ENCODE results near the gene ALDH3B2. TPM values are rescaled to one million over a fixed set of nuclear protein-coding genes. Genes with fewer than 3 reads are reported as not detected.

The ALDH3B2 gene
- total RNA-seq, 1 donor from 2014 or later = not detected

DNA sequence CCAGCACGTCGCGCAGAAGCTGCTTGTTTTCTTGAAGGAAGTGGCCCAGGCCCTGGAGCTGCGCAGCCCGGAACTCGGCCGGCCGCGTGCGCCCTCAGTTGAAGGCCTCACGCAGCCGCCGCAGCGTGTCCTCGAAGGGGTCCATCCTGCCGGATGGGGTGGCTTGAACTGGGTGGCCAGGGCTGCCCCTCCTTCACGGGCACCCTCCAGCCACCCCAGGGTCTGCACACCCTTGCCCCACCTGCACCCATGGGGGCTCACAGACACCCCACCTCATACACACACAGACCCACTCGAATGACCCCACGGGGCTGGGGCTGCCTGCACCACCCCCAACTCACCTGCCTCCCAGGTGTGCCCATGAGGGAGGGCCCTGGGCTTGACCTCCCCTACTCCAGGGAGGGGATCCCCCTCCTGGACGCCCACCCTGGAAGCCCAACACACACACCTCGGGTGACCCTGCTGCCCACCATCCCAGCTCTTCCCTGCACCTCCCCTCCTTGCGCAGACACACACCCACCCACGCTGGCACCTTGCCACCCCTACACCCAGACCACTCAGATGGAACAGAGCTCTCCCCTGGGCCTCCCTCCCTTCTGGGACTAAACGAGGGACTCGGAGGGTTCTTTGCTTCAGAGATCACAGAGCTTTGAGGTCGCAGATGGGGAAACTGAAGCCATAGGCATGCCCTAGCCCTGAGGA is 6.8 kb downstream of the ALDH3B2 start:
- no peak for DNase-seq (ENCODE audit: low spot score in 2 of 2)
- TF ChIP-seq, protein P1, sequence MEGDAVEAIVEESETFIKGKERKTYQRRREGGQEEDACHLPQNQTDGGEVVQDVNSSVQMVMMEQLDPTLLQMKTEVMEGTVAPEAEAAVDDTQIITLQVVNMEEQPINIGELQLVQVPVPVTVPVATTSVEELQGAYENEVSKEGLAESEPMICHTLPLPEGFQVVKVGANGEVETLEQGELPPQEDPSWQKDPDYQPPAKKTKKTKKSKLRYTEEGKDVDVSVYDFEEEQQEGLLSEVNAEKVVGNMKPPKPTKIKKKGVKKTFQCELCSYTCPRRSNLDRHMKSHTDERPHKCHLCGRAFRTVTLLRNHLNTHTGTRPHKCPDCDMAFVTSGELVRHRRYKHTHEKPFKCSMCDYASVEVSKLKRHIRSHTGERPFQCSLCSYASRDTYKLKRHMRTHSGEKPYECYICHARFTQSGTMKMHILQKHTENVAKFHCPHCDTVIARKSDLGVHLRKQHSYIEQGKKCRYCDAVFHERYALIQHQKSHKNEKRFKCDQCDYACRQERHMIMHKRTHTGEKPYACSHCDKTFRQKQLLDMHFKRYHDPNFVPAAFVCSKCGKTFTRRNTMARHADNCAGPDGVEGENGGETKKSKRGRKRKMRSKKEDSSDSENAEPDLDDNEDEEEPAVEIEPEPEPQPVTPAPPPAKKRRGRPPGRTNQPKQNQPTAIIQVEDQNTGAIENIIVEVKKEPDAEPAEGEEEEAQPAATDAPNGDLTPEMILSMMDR (IDR thresholded peaks at IDR 0.05) = no peak
- H3K27me3 ChIP-seq = no peaks in the 10 kb centered on the region
- no peak overlapping the region for H3K4me3 ChIP-seq
- intact Hi-C loops (cut with DNase I) = no loop called here
- no peaks in the 10 kb centered on the region for H3K36me3 ChIP-seq
- H3K9me3 ChIP-seq = no peaks in the 10 kb centered on the region
- H3K27ac ChIP-seq = no peak overlapping the region
- no peaks in the 10 kb centered on the region for H3K4me1 ChIP-seq

DNA sequence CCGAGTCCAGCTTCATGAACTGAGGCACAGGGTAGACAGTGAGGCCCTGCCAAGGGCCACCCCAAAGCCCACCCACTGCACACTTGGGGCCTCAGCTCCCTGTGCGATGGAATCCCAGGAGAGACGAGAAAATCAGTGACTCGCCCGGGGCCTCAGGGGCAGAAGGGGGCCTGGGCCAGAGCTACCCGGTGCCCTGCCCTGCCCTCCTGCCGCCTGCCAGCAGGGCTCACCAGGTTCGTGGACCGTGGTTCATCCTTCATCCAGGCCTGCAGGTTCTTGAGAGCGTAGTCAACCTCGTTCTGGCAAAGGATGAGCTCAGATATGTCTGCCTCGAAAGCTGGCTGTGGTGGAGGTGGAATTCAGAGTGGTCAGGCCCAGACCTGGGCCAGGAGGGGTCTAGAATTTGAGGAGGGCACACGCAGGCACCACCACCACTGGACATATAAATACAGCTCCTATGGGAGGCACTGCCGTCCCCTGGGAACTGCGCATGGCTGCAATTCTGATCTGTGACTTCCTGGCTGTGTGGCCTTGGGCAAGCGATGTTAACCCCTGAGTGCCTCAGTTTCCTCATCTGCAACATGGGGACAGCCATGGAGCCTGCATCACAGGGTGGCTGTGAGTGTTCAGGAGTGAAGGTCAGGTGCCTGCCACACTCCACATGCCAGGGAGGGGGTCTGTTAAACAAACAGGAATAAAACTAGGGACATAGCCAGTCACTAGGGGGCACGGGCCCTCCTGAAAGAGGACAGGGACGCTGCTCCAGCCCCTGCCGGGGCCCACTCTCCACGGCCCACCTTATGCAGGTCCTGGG is 7.5 kb downstream of the ALDH3B2 start:
- DNase-seq (ENCODE audit: low spot score in 2 of 2) = no peak

DNA sequence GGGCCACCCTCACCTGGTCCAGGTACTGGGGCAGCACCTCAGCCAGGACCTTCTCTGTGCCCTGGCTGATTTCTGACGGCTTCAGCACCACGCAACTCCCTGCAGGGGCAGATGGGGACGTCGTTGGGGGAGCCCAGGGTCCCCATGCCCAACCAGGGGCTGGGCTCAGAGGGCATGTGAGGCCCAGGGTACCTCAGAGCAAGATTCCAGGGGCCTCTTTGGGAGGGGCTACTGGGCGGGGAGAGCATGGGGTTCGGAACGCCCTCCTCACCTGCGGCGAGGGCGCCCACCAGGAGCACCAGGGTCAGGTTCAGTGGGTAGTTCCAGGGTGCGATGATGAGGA is 8.1 kb downstream of the ALDH3B2 start:
- TF ChIP-seq, protein P1 (IDR thresholded peaks at IDR 0.05) = no peak
- Histone ChIP-seq H3K27me3 (no peaks in the 10 kb centered on the region), H3K27ac (no peak overlapping the region), H3K9me3 (no peaks in the 10 kb centered on the region), H3K4me1 (no peaks in the 10 kb centered on the region), H3K4me3 (no peak overlapping the region), H3K36me3 (no peaks in the 10 kb centered on the region)
- intact Hi-C loops (cut with DNase I) = no loop called here
- DNase-seq (ENCODE audit: low spot score in 2 of 2) = no peak

More for the DNA sequence above, 7.5 kb downstream of the ALDH3B2 start:
- H3K4me3 ChIP-seq = no peak overlapping the region
- no peaks in the 10 kb centered on the region for H3K27me3 ChIP-seq
- intact Hi-C loops (cut with DNase I) = no loop called here
- no peaks in the 10 kb centered on the region for H3K36me3 ChIP-seq
- no peak overlapping the region for H3K27ac ChIP-seq
- TF ChIP-seq, protein P1 (IDR thresholded peaks at IDR 0.05) = no peak
- H3K9me3 ChIP-seq = no peaks in the 10 kb centered on the region
- H3K4me1 ChIP-seq = no peaks in the 10 kb centered on the region

DNA sequence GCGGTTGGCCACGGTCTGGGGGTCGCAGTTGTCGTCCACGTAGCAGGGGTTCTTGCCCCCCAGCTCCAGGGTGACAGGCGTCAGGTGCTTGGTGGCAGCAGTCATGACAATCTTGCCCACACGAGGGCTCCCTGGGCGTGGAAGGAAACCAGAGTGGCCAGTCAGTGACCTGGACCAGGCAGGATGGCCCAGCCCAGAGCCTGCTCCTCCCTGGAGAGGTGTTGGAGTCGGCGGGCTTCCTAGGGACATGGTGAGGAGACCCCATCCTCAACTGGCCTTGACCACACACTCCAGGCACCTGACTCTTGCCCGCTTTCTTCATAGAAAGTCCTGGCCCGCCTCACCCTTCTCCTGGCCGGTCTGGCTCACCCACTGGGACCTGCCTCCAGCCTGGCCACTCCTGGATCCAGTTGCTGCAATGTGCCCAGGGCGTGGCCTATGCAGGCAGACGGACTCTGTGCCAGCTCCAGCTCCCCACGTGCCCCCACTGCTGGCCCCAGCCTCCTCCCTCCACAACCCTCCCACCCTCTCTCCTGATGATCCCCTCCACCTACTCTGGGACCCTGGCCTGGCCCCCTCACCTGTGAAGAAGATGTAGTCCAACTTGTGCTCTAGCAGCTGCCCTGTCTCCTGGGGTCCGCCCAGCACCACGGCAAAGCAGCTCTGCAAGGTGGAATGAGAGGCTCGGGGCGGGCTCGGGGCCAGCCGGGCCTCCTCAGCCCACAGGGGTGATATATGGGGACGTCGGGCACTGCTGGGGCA is 8.7 kb downstream of the ALDH3B2 start:
- DNase-seq (ENCODE audit: low spot score in 2 of 2) = no peak
- Histone ChIP-seq H3K4me1 (no peaks in the 10 kb centered on the region), H3K36me3 (no peaks in the 10 kb centered on the region), H3K9me3 (no peaks in the 10 kb centered on the region), H3K27me3 (no peaks in the 10 kb centered on the region), H3K4me3 (no peak overlapping the region), H3K27ac (no peak overlapping the region)
- TF ChIP-seq, protein P1 (IDR thresholded peaks at IDR 0.05) = no peak
- intact Hi-C loops (cut with DNase I) = no loop called here

DNA sequence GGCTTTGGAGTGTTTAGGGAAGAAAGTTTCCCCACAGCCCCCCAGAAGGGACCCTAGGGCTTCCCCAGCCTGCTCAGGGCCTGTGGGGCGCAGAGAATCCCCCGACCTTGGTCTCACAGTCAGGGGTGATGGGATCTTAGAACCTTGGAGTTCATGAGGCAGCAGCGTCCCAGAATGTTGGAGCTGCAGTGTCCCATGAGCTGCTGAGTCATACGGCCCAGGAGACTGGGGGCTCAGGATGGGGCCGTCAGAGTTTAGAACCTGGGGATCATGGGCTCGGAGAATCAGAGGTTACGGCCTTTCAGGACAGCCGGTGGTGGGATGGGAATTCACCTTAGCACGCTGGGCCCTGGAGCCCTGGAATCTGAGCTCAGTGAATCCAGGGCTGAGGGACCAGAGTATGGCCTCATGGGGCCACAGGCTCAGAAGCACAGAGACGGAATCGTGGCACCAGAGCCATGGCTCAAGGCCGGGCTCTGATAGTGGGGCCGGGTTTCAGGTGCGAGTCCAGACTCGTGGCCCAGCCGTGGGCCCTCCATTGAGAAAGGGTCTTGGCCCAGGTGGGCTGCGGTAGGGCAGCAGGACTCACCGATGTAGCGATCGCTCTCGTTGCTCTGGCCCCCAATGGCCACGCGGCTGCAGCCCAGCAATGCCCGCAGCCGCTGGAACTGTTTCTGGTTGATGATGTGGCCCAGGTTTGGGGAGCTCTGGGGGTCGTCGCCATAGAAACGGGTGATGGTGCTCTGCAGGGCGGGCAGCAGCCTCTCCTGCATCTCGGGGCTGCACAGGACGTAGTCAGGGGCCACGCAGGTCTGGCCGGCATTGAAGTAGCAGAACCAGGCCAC is 9.5 kb downstream of the ALDH3B2 start:
- intact Hi-C loops (cut with DNase I) = no loop called here
- H3K36me3 ChIP-seq = no peaks in the 10 kb centered on the region
- H3K27ac ChIP-seq = no peak overlapping the region
- no peaks in the 10 kb centered on the region for H3K27me3 ChIP-seq
- no peak for DNase-seq (ENCODE audit: low spot score in 2 of 2)
- no peak overlapping the region for H3K4me3 ChIP-seq
- no peaks in the 10 kb centered on the region for H3K9me3 ChIP-seq
- no peaks in the 10 kb centered on the region for H3K4me1 ChIP-seq
- TF ChIP-seq, protein P1 (IDR thresholded peaks at IDR 0.05) = no peak
